Spleen (tissue), 7 donors: ENCODE results near the gene FRMPD2.

Source experiments
- POLR2A ChIP-seq, 3 donors: fragments of 450-650 bp; IDR thresholded peaks; one replicate each; pipeline ENCODE4 v1.5.1; 2017; ENCODE audit warnings: antibody characterized with exemption in 3 of 3, mild to moderate bottlenecking in 1 of 3
- POLR2AphosphoS5 ChIP-seq, 3 donors: sonication (generic); formaldehyde crosslinking; IDR thresholded peaks; one replicate each; pipeline ENCODE4 v1.5.1; 2017; ENCODE audit warnings: antibody characterized with exemption in 3 of 3
- TF ChIP-seq, protein P1 (sequence below), 11 experiments: fragments of 200-600 bp in 7 of 11; fragments of 450-650 bp in 4 of 11; sonication (generic) in 4 of 11; IDR thresholded peaks in 8 of 11; conservative IDR thresholded peaks in 3 of 11; 1 replicate in 7 of 11; 2 replicates in 4 of 11; pipeline versions ENCODE4 v1.4.0 to v1.8.0; 2016 to 2021; ENCODE audit warnings: antibody characterized with exemption in 11 of 11, inconsistent platforms in 4 of 11, mild to moderate bottlenecking in 1 of 11
- donor health status: DM: no; HTN: no; CAD: no; lungs with moderate emphysema.
- donor health status: DM: no; HTN: no; CAD: no.
- donor health status: DM: no; HTN: no; CAD: no.

DNA sequence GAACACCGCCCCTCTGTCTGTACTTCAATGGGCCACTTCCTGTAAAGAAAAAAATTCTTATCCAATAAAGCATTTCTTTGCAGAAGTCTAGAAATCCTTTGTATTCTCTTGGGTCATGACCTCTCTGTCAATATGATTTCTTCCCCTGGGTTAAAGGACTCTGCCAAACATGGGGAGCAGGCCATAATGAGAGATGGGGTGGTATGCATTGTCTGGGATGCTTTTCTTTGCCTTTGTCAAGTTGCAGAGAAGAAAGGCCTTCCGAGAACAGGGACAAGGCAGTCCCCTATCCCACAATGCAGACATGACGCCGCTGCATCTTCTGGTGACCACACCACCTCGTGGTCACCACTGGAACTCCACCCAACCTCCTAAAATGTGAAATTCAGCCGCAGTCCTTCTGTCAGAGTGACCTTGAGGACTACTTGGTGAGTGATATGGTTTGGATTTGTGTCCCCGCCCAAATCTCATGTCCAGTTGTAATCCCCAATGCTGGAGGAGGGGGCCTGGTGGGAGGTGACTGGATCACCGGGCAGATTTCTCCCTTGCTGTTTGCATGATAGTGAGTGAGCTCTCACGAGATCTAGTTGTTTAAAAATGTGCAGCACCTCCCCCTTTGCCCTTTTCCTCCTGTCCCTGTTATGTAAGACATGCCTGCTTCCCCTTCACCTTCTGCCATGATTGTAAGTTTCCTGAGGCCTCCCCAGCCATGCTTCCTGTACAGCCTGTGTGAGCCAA, 15.2 kb upstream of the FRMPD2 start:
- TF ChIP-seq, protein P1, sequence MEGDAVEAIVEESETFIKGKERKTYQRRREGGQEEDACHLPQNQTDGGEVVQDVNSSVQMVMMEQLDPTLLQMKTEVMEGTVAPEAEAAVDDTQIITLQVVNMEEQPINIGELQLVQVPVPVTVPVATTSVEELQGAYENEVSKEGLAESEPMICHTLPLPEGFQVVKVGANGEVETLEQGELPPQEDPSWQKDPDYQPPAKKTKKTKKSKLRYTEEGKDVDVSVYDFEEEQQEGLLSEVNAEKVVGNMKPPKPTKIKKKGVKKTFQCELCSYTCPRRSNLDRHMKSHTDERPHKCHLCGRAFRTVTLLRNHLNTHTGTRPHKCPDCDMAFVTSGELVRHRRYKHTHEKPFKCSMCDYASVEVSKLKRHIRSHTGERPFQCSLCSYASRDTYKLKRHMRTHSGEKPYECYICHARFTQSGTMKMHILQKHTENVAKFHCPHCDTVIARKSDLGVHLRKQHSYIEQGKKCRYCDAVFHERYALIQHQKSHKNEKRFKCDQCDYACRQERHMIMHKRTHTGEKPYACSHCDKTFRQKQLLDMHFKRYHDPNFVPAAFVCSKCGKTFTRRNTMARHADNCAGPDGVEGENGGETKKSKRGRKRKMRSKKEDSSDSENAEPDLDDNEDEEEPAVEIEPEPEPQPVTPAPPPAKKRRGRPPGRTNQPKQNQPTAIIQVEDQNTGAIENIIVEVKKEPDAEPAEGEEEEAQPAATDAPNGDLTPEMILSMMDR (IDR thresholded peaks at IDR 0.05 in 8 of 11, conservative IDR thresholded peaks at IDR 0.05 in 3 of 11), result peak; percentile 64 to 84 (median 78)
- TF ChIP-seq POLR2AphosphoS5 (IDR thresholded peaks at IDR 0.05) (no peak), POLR2A (IDR thresholded peaks at IDR 0.05) (no peak)
